Measurements from ENCODE around the gene ZFP57. TPM values are rescaled to one million over a fixed set of nuclear protein-coding genes. Genes with fewer than 3 reads are reported as not detected.

ZFP57 gene
- total RNA-seq (1 to 10 TPM in 1 of 4 donors, under 1 TPM in 3; 0.32 to 1.8 (median 0.44) TPM), polyA plus RNA-seq (0.77 TPM)
- long read RNA-seq, donor 1 = 0 reads
- long read RNA-seq, donor 2 = 0 reads
- long read RNA-seq, donor 3, transcript ZFP57-203 (4 exons, 1,870 nt) = major isoform, 6 of 7 reads
- long read RNA-seq, donor 3, partial matches to known transcripts = 0 of 7 reads
- long read RNA-seq, donor 3, other reads (novel, unspliced or antisense) = 1 of 7 reads
- long read RNA-seq, donor 4 = 0 reads

DNA sequence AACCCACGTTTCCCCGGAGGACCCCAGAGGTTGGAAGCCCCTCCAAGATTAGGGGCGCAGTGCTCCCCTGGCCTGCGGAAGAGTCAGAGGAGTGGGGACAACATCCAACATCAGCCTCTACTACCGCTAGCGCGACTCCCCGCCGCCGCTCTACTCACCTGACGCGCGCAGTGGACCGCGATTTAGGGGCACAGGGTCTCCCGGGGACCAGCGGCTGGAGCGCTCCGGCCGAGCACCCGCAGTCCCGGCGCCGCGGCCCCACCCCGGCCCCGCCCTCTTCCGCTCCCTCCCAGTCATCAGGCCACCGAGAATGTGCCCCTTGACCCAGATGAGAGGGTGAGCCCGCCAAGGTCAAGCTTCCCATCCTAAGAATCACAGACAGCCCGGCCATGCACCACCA, at the start of gene ZFP57:
Gene ZFP57, minus strand, starts transcription at position 249 of the 400 bp plus-strand sequence. CDS start 4,149 bp downstream, outside the sequence.
- ATAC-seq (no peak), DNase-seq (no peak)
- 84% methylated on average over 31 of the region's 31 CpGs for WGBS
- H3K4me1 ChIP-seq (ENCODE audit: control insufficient read depth, insufficient read depth, low read length) = no peaks in the 10 kb centered on the region
- H3K27me3 ChIP-seq (ENCODE audit: control insufficient read depth, insufficient read depth) = no peaks in the 10 kb centered on the region
- H3K4me3 ChIP-seq (ENCODE audit: low read length) = no peak within 1 kb of the TSS
- intact Hi-C loops (cut with DNase I) = no loop called here
- H3K9me3 ChIP-seq (ENCODE audit: control insufficient read depth, low read length) = no peaks in the 10 kb centered on the region
- no peak within 1 kb of the TSS for H3K27ac ChIP-seq (ENCODE audit: low read length)

DNA sequence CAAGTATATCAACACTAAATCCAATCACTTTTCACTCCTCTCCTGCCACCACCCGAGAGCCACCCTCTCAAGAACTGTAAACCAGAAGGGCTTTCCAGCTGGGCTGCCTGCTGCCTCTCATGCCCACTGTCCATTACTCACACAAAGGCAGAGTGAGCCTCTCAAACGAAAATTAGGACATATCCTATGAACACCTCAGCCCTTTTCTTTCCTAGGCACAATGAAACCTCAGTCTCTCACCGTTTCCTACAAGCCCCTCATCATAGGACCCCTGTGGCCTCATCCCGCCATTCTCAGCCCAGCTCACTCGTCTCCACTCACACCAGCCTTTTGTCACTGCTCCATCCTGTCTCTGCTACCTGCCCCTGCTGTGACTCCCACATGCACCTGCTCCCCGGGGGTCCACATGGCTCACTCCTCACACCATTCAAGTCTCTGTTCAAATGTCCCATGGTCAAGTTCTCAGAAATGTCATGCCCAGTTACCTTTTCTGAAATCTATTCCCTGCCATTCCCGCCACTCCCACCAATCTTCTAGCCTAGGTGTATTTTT, 49.7 kb upstream of the ZFP57 start:
- Histone ChIP-seq H3K27ac (ENCODE audit: low read length) (no peak overlapping the region), H3K9me3 (ENCODE audit: control insufficient read depth, low read length) (no peaks in the 10 kb centered on the region), H3K4me1 (ENCODE audit: control insufficient read depth, insufficient read depth, low read length) (peaks cover 2% of the 10 kb centered on the region), H3K4me3 (ENCODE audit: low read length) (no peak overlapping the region), H3K27me3 (ENCODE audit: control insufficient read depth, insufficient read depth) (no peaks in the 10 kb centered on the region)
- ATAC-seq (no peak), DNase-seq (no peak)
- WGBS = 46% methylated on average over 7 of the region's 7 CpGs
- intact Hi-C loops (cut with DNase I) = loop anchor here in 1 of 4 donors (10.0 kb wide), 1 partner anchor 104 kb away; no protein-coding TSS in a partner anchor

DNA sequence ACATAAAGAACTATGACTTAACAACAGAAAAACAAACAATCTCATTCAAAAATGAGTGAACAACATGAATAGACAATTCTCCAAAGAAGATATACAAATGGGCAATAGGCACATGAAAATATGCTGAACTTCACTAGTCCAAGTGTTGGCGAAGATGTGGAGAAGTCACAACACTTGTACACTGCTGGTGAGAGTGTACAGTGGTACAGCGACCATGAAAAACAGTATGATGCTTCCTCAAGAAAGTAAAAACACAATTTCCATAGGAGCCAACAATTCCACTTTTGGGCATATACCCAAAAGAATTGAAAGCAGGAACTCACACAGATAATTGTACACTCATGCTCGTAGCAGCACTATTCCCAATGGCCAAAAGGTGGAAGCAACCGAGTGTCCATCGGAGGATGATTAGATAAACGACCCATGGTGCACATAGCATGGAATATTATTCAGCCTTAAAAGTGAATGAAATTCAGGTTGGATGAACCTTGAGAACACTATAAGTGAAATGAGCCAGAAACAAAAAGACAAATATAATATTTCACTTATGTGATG, 48.9 kb upstream of the ZFP57 start:
- 65% methylated on average over 6 of the region's 6 CpGs for WGBS
- no peak for DNase-seq
- Histone ChIP-seq H3K27ac (ENCODE audit: low read length) (no peak overlapping the region), H3K4me3 (ENCODE audit: low read length) (no peak overlapping the region), H3K9me3 (ENCODE audit: control insufficient read depth, low read length) (no peaks in the 10 kb centered on the region), H3K27me3 (ENCODE audit: control insufficient read depth, insufficient read depth) (no peaks in the 10 kb centered on the region), H3K4me1 (ENCODE audit: control insufficient read depth, insufficient read depth, low read length) (peaks cover 2% of the 10 kb centered on the region)
- no peak for ATAC-seq
- intact Hi-C loops (cut with DNase I) = loop anchor here in 1 of 4 donors (10.0 kb wide), 1 partner anchor 105 kb away; no protein-coding TSS in a partner anchor

DNA sequence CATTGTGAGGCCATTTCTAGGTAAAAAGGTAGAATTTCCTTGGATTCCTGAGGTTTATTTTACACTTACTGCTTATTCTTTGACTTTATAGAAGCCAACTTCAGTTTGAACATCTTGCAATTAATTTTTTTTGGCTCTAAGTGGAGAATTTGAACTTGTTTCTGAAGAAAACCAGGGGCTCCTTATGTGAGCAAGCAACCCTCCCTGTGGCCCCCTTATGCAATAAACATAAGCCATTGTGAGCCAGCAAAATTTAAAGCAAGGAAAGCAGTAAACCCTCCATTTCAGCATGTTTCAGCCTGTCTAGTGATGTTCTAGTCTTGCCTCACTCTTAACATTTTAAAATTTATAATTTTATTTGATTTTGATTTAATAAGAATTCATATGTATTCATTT, 47.9 kb upstream of the ZFP57 start:
- Histone ChIP-seq H3K4me3 (ENCODE audit: low read length) (no peak overlapping the region), H3K27me3 (ENCODE audit: control insufficient read depth, insufficient read depth) (no peaks in the 10 kb centered on the region), H3K9me3 (ENCODE audit: control insufficient read depth, low read length) (no peaks in the 10 kb centered on the region), H3K4me1 (ENCODE audit: control insufficient read depth, insufficient read depth, low read length) (peaks cover 2% of the 10 kb centered on the region), H3K27ac (ENCODE audit: low read length) (no peak overlapping the region)
- DNase-seq (no peak), ATAC-seq (no peak)
- intact Hi-C loops (cut with DNase I) = no loop called here

DNA sequence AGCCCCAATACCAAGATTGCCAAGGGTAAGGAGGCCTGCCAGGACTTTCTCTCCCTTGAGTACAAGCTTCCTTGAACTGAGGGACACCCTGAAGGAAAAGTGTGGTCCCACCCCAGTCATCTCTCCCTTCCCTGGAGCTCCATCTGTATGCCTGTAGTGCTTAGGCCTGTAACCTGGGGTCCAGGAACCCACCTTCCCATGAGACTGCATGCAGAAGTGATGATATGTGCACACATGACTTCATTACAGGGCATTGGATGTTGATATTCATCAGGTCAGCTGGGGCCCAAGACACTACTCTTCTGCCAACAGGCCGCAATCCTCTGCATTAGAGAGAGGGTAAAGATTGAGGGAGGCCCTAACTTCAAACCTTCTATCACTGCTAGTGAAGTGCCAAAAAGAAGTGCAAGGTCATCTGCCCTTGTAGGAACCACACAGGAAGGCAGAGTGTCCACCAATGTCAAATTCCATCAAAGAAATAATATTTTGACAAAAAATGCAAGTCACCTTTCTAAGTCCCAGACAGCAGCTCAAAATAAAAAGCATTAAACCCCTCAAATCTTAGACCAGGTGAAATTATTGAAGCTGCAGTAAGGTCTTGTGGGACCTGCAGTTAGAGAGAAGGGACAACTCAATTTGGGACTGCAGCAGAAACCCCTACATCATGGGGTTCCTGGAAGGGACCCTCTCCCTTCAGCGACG, 47.4 kb upstream of the ZFP57 start:
- WGBS = 92% methylated on average over 3 of the region's 3 CpGs
- H3K4me1 ChIP-seq (ENCODE audit: control insufficient read depth, insufficient read depth, low read length) = peaks cover 2% of the 10 kb centered on the region
- no peak for ATAC-seq
- DNase-seq = no peak
- no peaks in the 10 kb centered on the region for H3K27me3 ChIP-seq (ENCODE audit: control insufficient read depth, insufficient read depth)
- H3K27ac ChIP-seq (ENCODE audit: low read length) = no peak overlapping the region
- intact Hi-C loops (cut with DNase I) = no loop called here
- no peaks in the 10 kb centered on the region for H3K9me3 ChIP-seq (ENCODE audit: control insufficient read depth, low read length)
- H3K4me3 ChIP-seq (ENCODE audit: low read length) = no peak overlapping the region

DNA sequence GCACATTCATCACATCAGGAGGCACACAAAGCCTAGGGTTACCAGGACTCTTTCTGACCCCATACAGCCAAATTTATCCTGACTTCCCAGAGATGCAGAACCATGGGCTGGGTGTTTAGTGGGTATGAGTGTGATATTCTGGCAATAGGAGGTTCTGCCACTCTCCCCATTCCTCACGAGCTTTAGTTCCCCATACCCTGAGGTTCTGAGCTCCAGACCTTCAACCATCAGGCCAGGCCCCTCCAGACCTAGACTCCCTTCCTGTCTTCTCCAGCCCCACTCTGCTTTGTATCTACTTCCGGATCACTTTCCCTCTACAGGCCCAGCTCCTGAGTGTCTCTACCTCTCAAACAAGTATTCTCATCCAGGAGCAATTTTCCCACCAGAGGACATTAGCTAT, 46.7 kb upstream of the ZFP57 start:
- Histone ChIP-seq H3K9me3 (ENCODE audit: control insufficient read depth, low read length) (no peaks in the 10 kb centered on the region), H3K4me1 (ENCODE audit: control insufficient read depth, insufficient read depth, low read length) (peaks cover 2% of the 10 kb centered on the region), H3K27ac (ENCODE audit: low read length) (no peak overlapping the region), H3K4me3 (ENCODE audit: low read length) (no peak overlapping the region), H3K27me3 (ENCODE audit: control insufficient read depth, insufficient read depth) (no peaks in the 10 kb centered on the region)
- ATAC-seq = no peak
- WGBS = 44% methylated on average over 2 of the region's 2 CpGs
- DNase-seq = no peak
- intact Hi-C loops (cut with DNase I) = no loop called here

DNA sequence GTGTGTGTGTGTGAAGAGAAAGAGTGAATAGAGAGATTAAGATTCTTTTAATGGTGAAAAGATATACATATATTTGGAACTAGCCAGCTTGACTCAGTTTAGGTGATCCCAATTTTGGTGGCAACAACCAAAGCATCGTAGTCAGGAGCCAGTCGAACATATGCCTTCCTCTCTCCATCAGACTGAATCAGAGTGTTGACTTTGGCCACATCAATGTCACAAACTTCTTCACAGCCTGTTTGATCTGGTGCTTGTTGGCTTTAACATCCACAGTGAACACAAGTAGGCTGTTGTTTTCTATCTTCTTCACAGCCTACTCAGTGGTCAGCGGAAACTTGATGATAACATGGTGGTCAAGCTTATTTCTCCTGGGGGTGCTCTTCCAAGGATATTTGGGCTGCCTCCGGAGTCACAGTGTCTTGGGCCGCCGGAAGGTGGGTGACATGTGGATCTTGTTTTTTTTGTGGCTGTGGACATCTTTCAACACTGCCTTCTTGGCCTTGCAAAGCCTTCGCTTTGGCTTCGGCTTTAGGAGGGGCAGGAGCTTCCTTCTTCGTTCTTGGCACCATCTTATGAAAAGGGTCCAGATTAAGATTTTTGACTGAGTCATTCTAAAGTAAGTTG, 45.7 kb upstream of the ZFP57 start:
- Histone ChIP-seq H3K9me3 (ENCODE audit: control insufficient read depth, low read length) (no peaks in the 10 kb centered on the region), H3K27ac (ENCODE audit: low read length) (no peak overlapping the region), H3K4me1 (ENCODE audit: control insufficient read depth, insufficient read depth, low read length) (peaks cover 2% of the 10 kb centered on the region), H3K4me3 (ENCODE audit: low read length) (no peak overlapping the region), H3K27me3 (ENCODE audit: control insufficient read depth, insufficient read depth) (no peaks in the 10 kb centered on the region)
- intact Hi-C loops (cut with DNase I) = no loop called here
- 87% methylated on average over 9 of the region's 9 CpGs for WGBS
- no peak for DNase-seq
- no peak for ATAC-seq

DNA sequence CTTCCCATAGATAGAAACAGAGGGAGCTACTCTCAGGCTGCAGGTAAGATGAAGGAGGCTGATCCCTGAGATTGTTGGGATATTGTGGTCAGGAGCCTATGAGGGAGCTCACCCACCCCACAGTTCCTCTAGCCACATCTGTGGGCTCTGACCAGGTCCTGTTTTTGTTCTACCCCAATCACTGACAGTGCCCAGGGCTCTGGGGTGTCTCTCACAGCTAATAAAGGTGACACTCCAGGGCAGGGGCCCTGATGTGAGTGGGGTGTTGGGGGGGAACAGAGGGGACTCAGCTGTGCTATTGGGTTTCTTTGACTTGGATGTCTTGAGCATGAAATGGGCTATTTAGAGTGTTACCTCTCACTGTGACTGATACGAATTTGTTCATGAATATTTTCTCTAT, 45.0 kb upstream of the ZFP57 start:
- ATAC-seq = no peak
- 72% methylated on average over 1 of the region's 1 CpG for WGBS

DNA sequence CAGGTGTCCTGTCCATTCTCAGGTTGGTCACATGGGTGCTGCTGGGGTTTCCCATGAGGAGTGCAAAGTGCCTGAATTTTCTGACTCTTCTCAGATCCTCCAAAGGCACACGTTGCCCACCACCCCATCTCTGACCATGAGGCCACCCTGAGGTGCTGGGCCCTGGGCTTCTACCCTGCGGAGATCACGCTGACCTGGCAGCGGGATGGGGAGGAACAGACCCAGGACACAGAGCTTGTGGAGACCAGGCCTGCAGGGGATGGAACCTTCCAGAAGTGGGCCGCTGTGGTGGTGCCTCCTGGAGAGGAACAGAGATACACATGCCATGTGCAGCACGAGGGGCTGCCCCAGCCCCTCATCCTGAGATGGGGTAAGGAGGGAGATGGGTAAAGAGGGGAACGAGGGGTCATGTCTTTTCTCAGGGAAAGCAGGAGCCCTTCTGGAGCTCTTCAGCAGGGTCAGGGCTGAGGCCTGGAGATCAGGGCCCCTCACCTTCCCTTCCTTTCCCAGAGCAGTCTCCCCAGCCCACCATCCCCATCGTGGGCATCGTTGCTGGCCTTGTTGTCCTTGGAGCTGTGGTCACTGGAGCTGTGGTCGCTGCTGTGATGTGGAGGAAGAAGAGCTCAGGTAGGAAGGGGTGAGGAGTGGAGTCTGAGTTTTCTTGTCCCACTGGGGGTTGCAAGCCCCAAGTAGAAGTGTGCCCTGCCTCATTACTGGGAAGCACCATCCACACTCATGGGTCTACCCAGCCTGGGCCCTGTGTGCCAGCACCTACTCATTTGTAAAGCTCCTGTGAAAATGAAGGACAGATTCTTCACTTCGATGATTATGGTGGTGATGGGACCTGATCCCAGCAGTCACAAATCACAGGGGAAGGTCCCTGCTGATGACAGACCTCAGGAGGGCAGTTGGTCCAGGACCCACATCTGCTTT, 44.3 kb upstream of the ZFP57 start:
- WGBS = 83% methylated on average over 11 of the region's 11 CpGs
- intact Hi-C loops (cut with DNase I) = no loop called here
- H3K4me3 ChIP-seq (ENCODE audit: low read length) = no peak overlapping the region

More for the DNA sequence above, 45.0 kb upstream of the ZFP57 start:
- H3K4me1 ChIP-seq (ENCODE audit: control insufficient read depth, insufficient read depth, low read length) = peaks cover 2% of the 10 kb centered on the region
- H3K27me3 ChIP-seq (ENCODE audit: control insufficient read depth, insufficient read depth) = no peaks in the 10 kb centered on the region
- H3K9me3 ChIP-seq (ENCODE audit: control insufficient read depth, low read length) = no peaks in the 10 kb centered on the region
- DNase-seq = no peak
- H3K27ac ChIP-seq (ENCODE audit: low read length) = no peak overlapping the region
- no peak overlapping the region for H3K4me3 ChIP-seq (ENCODE audit: low read length)
- intact Hi-C loops (cut with DNase I) = no loop called here

More for the DNA sequence above, 44.3 kb upstream of the ZFP57 start:
- no peak for ATAC-seq
- Histone ChIP-seq H3K4me1 (ENCODE audit: control insufficient read depth, insufficient read depth, low read length) (peaks cover 2% of the 10 kb centered on the region), H3K27ac (ENCODE audit: low read length) (no peak overlapping the region), H3K9me3 (ENCODE audit: control insufficient read depth, low read length) (no peaks in the 10 kb centered on the region), H3K27me3 (ENCODE audit: control insufficient read depth, insufficient read depth) (no peaks in the 10 kb centered on the region)
- no peak for DNase-seq

All from right cardiac atrium (tissue), 5 donors.